Ureter (tissue), 1 donor: Measurements from ENCODE around the gene PRG2. TPM values are rescaled to one million over a fixed set of nuclear protein-coding genes. Genes with fewer than 3 reads are reported as not detected.
"Not testable (repeated sequence)": the region's sequence is repeated elsewhere in the genome, so short reads cannot be mapped to it uniquely, and the experiment has no call there.

ENCODE experiments used
- DNase-seq: peaks from one replicate; pipeline ENCODE4 v3.0.0-alpha.2; 2020; ENCODE audit warnings: low spot score
- total RNA-seq: library from RNA; stranded (reverse); gene quantifications from one replicate; pipeline ENCODE4 v1.2.4, GENCODE V29; 2023
- donor health status: DM: yes; HTN: yes; CAD: no.

PRG2 gene
- total RNA-seq, 1 donor from 2014 or later, result 0.55 TPM

DNA sequence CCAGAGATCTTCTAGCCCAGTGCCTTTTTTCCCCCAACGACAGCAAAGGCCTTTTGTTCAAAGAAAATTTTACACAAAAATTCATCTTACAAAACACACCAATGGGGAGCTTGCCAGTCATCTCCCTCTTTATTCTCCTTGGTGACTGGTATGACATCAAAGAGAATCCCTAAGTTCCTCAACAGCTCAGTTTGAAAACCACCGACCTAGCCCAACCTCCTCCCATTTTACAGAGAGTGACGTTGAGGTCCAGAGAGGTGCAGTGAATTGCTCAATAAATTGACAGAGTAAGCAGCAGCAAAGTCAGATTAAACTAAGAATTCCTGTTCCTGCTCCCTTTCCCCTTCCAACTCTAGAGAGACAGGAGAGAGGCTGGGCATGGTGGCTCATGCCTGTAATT, 28.7 kb upstream of the PRG2 start:
- no peak for DNase-seq

DNA sequence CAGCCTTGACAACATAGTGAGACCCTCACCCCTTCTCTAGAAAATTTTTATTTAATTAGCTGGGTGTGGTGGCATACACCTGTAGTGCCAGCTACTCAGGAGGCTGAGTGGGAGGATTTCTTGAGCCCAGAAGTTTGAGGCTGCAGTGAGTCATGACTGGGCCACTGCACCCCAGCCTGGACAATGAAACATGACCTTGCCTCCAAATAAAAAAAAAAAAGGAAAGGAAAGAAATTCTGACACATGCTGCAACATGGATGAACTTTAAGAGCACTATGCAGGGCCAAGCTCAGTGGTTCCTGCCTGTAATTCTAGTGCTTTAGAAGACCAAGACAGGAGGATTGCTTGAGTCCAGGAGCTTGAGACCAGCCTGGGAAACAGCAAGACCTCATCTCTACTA, 27.7 kb upstream of the PRG2 start:
- DNase-seq, result no peak

DNA sequence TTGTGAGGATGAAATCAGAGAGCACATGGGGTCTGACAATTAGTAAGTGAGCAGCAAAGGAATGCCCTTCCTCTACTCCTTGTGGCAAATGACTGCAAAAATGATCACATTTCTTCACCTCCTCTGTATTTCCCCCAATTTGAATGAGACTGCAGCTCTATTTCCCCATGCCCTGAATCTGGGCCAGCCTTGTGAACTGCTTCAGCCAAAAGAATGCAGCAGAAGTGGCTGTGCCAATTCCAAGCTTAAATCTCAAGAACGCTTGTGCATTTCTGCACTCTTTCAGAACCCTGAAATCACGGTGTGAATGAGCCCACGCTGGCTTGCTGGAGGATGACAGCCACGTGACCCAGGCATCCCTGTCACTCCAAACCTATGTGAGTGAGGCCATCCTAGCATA, 26.6 kb upstream of the PRG2 start:
- DNase-seq, result no peak

DNA sequence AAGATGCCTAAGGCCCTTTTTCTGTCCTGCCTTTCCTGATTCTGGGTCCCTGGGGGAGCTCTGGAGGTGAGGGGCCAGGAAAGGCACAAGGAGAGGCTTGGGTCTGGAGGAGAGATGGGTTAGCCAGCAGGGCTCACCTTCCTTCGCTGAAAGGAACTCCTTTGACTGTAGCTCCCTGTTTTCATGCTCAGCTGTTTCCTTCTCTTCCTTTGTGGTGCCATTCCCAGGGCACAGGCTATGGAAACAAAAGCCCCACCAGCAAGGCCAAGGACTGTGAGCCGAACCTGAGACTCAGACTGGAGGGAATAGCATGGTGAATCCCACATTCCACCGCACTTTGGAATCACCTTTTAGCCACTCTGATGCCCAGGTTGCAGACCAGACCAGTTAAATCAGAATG, 26.0 kb upstream of the PRG2 start:
- no peak for DNase-seq

DNA sequence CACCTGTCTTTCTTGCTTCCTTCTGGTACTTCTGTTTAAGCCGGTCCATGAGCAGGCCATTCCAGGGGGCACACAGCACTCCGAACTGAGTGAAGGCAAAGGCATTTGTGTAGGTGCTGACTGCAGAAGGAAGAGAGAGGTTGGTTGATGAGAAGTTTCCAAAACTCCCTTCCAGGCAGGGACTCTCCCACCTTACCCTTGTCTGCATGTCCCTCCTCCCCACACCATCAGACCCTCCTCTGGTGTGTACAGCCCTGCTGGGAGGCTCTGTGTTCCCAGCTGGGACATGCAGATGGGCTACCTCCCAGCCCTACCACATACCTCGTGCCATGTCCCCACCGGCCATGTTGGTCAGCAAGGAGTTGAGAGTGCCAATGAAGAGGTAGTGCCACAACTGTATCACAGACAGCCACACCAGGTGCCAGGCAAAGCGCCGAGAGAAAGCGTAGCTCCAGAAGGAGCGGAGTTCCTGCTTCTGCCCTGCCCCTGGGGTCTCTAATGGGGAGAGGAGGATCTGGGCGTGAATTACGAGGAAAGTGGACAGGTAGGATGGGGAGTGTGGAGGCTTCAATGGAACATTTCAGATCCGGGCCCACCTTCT, 24.3 kb upstream of the PRG2 start:
- DNase-seq, result no peak

DNA sequence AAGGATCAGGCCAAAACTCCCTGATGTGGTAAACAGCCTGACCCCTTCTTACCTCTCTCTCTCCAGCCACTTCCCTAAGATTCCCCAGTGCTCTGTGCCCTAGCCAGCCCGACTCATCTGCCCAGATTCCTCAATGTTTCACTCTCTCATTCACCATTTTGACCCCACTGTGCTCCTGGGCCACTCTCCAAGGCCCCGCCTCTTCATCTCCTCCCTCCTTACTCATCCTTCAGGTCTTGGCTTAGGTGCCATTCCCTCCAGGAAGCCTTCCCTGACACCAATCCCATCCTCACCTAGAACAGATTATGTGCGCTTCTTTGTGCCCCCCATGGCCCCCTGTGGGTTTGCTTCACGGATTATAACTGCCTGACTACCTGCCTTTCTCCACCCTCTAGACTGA, 23.2 kb upstream of the PRG2 start:
- no peak for DNase-seq

DNA sequence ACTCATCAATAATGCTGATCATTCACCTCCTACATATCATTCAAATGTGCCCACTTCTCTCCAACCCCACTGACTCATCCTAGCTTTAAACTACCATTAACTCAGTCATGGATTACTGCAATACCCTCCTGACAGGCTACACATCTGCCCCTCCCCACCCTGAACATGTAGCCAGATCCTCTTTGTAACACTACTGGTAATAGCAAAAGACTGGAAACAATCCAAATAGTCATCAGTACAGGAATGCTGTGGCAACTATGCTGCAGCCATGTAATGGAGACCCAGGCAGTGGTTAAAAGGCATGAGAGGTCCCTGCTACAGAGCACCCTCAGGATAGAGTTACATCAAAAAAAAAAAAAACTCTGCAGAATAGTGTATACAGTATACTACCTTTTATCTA, 19.8 kb upstream of the PRG2 start:
- no peak for DNase-seq

DNA sequence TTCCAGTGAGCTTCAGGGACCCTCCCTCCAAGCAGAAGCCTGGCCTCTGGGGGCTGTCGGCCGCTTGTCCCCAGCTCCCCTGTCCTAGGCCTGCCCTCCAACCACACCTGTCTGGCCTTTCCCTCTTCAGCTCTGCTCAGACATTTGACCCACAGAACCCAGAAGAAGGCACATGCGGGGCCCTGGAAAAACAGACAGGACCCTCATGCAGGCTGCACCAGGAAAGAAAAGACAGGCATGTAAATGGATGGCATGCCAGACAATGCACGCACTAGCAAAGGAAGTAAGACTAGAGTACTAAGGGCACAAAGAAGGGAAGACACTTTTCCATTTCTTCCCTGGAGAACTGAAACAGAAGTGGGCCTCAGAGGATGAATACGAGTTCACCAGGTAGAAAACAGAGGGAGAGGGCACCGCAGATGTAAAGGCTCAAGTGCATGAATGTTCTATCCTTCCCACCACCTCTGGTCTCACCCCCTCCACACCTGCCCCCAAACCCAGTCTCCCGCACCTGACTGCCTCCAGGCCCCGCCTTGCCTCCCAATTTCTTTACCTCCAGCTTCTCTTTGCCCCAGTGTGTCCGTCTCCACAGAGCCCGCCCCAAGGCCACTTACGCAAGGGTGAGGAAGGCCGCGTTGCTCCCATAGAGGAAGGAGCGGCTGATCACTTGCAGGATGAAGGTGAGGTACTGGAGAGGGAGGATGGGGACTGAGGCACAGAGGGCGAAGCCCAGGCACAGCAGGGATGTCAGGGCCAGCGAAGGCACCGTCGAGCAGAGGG, 19.1 kb upstream of the PRG2 start:
- no peak for DNase-seq

DNA sequence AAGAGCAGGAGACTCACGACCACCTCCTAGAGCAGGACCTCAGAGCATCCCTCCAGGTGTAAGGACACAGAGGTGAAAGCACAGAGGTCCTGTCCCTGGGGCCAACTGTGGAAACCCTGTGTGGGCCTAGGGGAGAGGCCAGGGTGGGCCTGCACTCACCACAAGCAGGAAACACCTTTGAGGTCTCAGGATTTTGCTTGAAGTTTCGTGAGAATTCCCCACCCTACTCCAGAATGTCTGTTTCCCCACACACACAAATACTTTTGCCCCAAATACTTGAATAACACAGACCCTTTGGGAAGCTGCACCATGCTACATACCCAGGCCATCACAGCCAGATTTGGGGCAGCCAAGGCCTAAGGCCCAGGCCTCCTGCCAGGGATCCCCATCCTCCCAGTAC, 18.3 kb upstream of the PRG2 start:
- DNase-seq, result no peak

DNA sequence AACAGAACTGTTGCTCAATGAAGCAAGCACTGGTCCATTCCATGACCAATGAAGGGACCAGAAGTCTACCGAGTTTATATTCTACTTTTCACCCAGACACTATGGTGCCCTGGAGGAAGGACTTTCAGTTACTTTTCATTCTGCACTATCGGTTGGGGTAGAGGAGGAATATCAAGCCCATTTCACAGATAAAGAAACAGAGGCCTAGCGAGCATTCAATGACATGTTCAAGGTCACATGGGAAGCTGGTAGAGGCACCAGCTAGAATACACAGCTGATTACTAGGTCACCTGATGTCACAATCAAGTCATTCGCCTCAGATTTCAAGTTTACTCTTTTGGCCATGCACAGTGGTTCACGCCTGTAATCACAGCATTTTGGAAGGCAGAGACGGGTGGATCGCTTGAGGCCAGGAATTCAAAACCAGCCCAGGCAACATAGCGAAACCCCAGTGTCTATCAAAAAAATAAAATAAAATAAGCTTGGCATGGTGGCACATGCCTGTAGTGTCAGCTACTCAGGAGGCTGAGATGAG, 17.6 kb upstream of the PRG2 start:
- no peak for DNase-seq

DNA sequence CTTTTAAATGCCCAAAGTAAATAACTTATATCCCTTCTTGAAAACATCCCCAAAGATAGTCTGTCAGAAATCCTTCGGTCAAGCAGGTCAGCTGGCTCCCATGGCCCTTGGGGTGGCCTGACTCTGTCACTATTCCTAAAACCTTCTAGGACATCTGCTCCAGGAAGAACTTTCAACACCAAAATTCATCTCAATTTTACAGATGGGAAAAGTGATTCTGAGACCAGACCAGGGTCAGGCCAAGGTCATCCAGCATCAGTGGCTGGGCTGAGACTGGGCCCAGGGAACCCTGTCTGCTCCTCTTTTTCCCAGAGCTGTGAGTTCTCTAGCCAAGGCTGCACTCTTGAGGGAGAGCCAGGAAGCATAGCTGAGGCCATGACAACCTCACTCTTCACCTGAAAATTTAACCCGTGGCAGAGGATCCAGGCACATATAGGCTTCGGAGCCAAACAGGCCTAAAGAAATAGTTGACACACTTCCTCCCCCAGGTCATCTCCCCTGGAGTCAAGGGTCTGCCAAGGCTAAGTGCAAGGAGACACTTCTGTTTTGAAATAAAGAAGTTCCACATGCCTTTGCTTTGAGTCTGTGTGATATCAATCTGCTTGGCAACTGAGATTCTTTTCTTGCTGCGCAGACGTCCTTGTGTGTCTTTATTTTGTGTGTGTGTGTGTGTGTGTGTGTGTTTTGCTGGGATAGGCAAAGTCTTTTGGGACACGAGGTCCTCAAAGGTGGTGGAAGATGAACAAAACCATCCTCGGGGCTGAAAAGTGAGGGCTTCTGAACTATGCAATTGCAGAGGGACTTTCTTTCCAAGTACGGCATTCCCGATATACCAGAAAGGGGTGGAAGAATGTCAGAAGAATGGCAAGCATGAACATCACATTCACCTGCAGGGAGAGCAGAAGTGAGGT, 16.8 kb upstream of the PRG2 start:
- DNase-seq, result no peak

DNA sequence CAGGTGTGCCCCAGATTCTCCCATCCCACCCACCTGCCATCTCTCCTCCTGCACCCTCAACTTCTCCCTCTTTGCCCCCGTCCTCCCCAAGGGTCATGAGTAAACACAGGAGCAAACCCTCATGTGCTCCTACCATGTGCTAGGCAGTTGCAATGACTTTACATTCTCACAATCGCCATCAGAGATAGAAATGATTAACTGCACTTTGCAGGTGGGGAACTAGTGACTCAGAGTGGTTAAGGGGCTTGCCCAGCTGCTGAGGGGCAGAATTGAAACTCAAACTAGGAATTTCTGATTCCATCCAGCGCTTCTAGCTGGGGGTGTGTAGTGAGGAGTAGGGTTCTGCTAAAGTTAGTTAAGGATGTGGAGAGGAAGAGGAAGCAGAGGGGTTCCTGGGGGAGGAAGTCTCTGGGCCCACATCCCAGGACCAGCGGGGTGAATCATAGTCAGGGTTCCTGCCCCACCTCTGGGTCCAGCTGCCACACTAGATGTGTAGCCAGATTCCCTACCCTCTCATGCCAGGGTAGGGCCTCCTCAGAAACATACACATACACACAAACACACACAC, 16.0 kb upstream of the PRG2 start:
- no peak for DNase-seq

DNA sequence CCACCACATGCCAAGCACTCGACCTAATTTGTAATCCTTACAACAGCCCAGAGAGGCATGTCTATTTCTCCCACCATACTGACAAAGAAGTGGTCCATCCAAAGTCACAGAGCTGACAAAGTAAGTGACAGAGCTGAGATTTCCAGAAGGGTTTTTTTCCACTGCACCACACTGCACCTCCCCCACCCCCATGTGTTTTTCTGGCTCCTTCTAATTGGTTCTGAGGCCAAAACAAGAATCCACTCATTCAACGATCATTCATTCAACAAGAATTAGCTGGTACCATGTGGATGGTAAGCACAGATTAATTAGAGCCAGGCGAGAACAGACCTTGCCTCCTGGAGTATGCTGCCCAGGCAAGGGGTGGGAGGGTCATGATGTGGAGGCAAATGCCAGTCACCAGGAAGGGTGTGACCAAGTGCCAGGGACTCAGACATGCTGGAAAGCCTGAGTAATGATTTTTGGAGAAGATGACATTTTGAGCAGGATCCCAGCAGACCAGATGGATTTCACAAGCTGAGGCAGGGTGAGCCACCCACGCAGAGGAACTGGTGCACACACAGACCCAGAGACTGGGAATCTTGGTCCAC, 14.9 kb upstream of the PRG2 start:
- DNase-seq, result no peak

DNA sequence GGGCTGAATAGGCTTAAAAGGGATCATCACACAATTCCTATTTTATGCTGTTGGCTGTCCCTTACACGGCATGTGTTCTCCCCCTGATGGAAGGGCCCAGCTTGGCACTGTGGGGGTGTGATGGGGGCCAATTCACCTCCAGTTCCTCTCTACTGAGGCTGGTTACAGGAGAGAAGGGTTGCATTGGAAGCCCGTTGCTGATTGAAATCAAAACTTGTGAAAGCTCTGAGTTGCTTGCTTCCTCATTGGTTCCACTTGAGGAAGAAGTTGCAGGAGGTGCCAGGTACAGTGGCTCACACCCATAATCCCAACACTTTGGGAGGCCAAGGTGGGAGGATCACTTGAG, 13.3 kb upstream of the PRG2 start:
- DNase-seq, result no peak

DNA sequence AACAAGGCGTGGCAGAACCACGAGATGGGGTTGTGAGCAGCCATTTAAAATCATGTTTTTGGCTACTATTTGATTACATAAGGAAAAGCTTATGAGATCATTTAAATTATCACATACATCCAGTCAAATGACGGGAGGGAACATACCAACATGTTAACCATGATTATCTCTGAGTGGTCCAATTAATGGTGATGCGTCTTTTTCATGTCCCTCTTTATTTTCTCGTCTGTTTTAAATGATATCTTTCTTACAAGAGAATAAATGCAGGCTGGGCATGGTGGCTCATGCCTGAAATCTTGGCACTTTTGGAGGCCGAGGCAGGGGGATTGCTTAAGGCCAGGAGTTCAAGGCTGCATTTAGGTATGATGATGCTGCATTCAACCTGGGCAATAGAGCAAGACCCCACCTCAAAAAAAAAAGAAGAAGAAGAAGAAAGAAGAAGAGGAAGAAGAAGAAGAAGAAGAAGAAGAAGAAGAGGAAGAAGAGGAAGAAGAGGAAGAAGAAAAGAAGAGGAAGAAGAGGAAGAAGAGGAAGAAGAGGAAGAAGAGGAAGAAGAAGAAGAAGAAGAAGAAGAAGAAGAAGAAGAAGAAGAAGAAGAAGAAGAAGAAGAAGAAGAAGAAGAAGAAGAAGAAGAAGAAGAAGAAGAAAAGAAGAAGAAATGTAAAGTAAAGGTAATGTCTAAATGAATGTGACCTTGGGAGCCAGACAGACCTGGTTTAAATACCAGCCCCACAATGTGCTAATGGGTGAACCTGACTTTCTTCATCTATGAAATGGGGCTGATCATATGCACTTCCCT, 12.8 kb upstream of the PRG2 start:
- DNase-seq, result not testable (repeated sequence)

DNA sequence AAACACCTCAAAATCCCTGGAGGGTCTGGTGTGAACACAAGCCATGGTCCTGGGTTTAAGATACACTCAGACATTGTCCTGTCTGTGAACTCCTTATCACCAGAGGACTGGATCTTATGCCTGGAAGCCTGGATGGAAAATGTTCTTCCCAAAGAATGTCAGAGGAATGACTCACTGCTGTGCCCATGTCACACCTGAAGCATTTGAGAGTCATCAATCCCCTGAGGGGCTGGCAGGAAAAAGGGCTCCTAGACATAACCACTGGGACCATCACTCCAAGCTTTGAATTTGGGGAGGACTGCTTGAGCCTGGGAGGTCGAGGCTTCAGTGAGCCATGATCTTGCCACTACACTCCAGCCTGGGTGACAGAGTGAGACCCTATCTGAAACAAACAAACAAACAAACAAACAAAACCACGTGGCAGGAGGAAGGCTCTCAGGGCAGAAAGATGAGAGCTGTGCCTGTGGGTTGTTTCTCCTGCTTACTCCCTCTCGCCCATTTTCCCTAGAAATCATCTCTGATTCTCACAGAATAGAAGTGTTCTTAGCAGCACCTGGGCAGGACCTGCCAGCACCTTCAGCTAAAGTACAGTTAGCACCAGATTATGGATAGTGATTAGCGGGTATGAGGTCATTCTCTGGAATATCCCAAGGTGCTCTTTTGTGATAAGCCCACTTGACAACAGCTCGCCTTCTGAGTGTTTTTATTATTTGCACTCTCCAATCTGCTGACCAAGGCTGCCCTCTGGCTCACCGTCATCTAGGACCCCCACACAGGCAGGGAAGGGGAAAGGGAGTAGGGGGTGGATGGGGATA, 11.9 kb upstream of the PRG2 start:
- no peak for DNase-seq

DNA sequence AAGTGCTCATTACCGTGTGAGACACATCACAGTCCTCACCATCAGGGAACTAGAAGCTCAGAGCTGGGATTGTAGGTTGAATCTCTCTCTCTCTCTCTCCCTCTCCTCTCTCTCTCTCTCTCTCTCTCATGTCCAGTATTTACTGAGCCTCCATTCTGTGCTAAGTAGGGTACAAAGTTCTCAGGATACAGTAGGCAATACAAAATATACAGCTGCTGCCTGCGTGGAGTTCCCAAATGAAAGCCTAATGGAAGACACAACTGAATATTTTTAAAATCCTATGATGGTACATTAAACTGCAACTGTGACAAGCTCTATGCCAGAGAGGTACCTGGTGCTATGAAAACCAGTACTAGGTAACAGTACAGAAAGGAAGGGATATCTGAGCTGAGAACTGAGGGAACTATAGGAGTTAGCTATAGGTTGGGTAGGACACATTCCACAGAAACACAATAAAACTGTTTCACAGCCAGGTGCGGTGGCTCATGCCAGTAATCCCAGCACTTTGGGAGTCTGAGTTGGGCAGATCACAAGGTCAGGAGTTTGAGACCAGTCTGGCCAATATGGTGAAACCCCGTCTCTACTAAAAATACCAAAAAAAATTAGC, 9.6 kb upstream of the PRG2 start:
- no peak for DNase-seq

DNA sequence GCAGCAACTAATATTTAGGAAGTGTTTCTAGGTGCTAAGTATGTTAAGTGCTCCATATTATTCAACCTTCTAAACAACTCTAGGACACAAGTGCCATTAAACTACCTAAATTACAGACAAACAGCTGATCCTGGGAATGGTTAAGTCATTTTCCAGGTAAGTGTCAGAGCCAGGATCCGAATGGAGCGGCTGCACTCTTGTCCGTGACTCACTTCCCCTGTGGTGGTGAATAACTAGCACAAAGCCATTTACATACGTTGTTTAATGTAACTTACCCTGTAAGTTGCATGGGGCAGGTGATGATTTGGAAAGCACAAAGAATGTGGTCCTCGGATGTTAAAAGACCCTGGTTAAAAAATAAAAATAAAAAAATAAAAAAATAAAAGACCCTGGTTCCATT, 8.8 kb upstream of the PRG2 start:
- no peak for DNase-seq

DNA sequence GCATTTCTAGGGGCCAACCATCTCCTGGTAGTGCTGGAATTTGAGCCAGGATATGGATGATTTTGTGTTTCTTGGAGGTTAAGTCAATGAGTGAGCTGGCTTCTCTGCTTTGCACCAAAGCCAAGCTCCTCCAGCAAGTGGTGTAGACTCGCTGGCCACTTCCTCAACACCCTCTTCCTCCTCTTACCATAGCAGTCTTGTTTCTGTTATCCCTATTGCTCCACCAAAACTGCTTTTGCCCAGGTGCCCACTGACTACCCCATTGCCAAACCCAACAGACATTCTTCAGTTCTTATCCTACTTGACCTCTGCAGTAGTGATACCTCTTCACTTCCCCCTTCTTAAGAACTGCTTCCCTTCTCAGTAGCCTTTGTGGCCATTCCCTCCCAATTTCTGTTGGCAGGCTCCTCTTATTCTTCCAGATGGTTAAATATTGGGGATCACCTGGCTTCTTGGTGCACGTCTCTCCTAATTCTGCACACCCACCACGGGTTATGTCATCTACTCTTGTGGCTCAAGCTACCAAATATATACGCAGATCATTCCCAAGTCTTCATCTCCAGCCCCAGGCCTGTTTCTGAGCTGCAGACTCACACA, 7.0 kb upstream of the PRG2 start:
- no peak for DNase-seq
